ENCODE measurements around the gene WDR82.

WDR82 gene

DNA sequence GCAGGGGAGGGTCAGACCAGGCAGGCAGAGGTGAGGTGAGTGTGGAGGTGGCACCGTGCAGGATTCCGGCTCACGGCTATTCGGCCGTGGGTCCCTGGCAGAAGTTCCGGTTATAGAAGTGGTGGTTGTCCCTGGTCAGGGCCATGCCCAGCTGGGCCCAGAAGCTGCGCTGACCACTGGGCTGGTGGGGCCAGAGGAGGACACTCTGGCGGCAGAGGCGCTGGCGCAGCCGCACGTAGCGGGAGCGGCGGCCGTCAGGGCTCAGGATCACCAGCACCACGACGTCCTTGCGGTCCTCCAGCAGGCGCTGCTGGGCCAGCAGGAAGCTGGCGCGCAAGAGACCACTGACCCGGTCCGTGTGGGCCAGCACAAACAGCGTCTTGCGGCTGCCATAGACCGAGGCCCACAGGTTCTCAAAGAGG is 57.3 kb downstream of the WDR82 start:
- no peak for DNase-seq

- peak; percentile 38 for DNase-seq
Measured at GRCh38 chr3:52220380-52221026, 57.9 kb downstream of the WDR82 start.

GRCh38 chr3:52218937-52219650 is 59.4 kb downstream of the WDR82 start:
- no peak for DNase-seq

DNA sequence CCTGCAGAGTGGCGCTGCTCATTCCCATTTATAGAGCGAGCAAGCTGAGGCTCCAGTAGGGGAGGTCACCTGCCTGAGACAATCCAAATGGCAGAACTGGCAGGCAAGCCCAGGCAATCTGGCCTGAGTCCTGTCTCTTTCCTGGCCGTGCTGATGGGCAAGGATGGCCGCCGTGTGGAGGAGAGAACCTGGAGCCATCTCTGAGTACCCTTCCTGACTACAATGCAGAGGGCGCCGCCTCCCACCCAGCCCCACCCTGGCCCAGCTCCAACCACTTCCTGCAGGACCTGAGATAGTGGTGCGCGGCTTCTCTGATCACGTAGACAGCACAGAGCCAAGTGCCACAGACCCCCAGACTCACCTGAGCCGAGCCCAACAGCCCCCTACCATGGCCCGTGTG is 60.0 kb downstream of the WDR82 start:
- no peak for DNase-seq

GRCh38 chr3:52218026-52218425 is 60.4 kb downstream of the WDR82 start:
- DNase-seq, result no peak

DNA sequence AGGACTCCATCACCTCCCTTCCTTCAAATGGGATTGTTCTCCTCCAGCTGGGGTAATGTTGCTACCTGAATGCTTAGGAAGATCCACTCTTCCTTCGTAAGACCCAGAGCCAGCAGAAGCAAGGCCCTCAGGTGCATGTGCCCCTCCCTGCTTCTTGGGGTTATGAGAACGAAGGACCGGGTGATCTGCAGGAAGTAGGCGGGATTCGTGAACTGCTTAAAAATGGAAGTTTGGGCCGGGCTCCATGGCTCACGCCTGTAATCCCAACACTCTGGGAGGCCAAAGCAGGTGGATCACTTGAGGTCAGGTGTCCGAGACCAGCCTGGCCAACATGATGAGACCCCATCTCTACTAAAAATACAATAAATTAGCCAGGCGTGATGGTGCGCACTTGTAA is 61.0 kb downstream of the WDR82 start:
- no peak for DNase-seq

DNA sequence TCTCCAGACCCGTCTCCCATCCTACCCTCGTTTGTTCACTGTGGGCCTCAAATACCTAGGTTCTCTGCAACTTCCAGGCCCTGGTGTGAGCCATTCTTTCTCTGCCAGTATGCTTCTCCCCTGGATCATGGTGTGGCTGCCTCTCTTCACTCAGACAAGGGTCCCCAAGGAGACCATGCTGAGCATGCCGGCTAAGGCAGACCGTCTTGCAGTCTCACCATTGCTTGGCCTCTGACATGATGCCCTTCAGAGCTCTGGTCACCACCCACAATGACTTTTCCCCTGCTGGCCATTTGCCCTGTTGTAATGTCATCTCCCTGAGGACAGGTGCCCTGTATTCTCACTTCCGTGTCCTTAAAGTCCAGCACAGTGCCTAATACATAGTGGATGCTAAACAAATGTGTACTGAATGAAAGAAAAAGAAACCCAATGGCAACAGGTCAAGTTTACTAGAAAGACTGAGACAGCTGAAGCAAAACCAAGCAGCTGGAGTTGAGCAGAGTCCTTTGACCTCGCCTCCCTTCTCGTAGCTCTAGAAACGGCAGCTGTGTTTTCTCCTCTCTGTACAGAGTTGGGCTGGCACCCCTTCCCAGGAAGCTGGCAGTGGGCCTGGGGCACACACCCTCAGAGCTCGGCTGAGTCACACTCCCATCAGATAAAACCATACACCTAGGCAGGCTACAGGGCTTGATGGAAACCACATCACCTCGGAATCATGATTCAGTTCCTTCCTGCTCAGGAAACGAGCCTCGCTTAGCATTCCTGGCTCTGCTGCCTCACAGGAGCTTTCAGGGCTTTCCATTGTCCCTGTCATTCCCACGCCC is 61.7 kb downstream of the WDR82 start:
- DNase-seq, result no peak

DNA sequence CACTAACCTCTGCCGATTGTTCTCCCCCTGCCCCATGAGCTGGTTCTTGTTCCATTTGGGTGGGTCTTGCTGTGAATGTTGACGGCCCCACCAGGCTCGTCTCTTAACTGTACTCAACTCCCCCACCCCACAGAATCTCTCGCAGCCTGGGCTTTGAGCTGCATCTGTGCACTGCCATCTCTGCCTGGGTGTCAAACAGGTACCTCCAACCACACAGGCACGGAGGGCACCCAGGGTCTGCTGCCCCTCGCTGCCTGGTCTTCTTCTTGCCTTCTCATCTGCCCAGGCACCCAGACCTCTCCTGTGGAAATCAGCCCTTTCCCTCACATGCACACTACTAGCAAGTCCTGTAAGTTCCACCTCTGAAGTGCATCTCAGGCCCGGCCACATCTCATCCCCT is 63.1 kb downstream of the WDR82 start:
- no peak for DNase-seq

- no peak for DNase-seq
Measured at GRCh38 chr3:52213901-52214300, 64.5 kb downstream of the WDR82 start.

GRCh38 chr3:52213005-52213404 is 65.4 kb downstream of the WDR82 start:
- DNase-seq, result no peak

DNA sequence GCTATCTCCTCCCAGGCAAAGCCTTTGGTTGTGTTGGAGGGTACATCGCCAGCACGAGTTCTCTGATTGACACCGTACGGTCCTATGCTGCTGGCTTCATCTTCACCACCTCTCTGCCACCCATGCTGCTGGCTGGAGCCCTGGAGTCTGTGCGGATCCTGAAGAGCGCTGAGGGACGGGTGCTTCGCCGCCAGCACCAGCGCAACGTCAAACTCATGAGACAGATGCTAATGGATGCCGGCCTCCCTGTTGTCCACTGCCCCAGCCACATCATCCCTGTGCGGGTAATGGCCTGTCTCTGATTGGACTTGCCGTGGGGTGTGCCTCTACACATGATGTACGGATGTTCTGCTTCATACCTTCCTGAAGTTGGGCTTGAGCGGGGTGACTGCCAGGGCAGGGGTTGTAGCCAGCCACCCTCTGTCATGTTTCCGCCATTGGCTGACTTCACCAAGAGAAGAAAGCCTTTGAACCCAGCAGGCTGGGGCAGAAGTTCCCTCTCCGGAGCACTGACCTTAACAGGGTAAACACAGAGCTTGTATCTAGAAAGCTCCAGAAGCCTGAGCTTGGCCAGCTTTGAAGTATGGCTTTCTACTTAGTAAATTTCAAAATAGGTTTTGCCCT is 67.1 kb downstream of the WDR82 start:
- DNase-seq, result no peak

DNA sequence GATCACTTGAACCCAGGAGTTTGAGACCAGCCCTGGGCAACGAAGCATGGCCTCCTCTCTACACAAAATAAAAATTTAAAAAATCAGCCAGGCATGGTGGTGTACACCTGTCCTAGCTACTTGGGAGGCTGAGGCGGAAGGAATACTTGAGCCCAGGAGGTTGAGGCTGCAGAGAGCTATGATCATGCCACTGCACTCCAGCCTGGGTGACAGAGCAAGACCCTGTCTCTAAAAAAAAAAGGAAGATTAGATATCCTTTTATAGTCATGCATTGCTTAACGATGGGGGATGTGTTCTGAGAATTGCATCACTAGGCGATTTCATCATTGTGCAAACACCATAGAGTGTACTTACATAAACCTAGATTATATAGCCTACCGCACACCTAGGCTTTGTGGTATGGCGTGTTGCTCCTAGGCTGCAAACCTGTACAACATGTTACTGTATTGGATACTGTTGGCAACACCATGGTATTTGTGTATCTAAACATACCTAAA is 67.9 kb downstream of the WDR82 start:
- DNase-seq, result no peak

- no peak for DNase-seq
Measured at GRCh38 chr3:52210037-52210436, 68.4 kb downstream of the WDR82 start.

DNA sequence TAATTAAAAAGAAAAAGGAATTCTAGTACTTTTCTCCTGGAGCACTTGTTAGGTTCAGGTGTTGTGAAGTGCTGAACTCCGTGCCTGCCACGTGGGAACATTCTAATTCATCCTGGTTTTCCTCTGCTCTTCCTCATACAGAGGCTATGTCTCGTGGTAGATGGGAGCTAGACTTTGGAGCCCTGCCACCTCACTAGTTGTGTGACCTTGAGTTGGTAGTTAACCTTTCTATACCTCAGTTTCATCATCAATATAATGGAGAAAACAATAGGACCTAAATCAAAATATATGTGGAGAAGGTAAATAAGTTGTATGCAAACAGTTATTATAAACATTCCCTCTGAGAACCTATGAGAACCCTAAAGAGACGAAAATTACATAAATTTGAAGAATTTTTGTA is 69.9 kb downstream of the WDR82 start:
- DNase-seq, result no peak

GRCh38 chr3:52205727-52206372 is 72.6 kb downstream of the WDR82 start:
- no peak for DNase-seq
